HG03103 (cell line): Measurements from ENCODE around the gene TMEM184A.
"Not testable (repeated sequence)": the region's sequence is repeated elsewhere in the genome, so short reads cannot be mapped to it uniquely, and the experiment has no call there.

Experiments used
- ATAC-seq: cut with Tn5 transposase; IDR thresholded peaks from one replicate; pipeline ENCODE4 v1.9.1; 2021; ENCODE audit warnings: low read depth; ENCODE audit not compliant: unreplicated experiment

Gene TMEM184A

GRCh38 chr7:1530946-1531262 lies 25.1 kb downstream of the TMEM184A start:
- ATAC-seq, result no peak

GRCh38 chr7:1529383-1530116 lies 26.5 kb downstream of the TMEM184A start:
- ATAC-seq, result no peak

DNA sequence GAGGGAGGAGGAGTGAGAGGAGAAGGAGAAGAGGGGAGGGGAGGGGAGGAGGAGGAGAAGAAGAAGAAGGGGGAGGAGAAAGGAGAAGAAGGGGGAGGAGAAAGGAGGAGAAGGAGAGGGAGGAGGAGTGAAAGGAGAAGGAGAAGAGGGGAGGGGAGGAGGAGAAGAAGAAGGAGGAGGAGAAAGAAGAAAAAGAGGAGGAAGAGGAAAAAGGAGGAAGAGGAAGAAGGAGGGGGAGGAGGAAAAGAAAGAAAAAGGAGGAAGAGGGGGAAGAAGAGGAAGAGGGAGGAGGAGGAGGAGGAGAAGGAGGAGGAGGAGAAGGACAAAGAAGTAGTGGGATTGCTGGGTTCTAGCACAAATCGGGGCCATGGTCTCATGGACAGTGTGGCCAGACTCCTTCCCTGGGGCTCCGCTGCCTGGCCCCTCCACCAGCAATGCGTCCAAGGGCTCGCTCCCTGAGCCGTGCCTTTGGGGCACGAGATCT lies 29.7 kb downstream of the TMEM184A start:
- no peak for ATAC-seq

GRCh38 chr7:1525409-1525808 lies 30.6 kb downstream of the TMEM184A start:
- ATAC-seq, result no peak

DNA sequence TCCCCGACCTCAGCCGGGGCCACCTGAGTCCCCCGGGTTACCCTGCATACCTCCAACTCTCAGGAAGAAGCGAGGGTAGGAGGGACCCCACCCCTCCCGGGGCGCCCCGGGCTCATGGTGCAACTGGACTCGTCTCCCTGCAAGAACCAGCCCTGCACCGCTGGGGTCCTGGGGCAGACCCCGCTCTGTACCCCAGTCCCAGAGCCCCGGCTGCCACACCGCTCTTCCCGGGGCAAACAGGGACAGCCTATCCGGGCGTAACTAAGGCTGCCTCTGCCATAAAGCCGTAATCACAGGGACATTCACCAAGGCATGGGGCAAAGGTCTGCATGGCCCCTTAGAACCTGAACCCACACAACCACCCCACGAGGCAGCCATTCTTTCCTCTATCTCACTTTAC lies 32.2 kb downstream of the TMEM184A start:
- no peak for ATAC-seq

DNA sequence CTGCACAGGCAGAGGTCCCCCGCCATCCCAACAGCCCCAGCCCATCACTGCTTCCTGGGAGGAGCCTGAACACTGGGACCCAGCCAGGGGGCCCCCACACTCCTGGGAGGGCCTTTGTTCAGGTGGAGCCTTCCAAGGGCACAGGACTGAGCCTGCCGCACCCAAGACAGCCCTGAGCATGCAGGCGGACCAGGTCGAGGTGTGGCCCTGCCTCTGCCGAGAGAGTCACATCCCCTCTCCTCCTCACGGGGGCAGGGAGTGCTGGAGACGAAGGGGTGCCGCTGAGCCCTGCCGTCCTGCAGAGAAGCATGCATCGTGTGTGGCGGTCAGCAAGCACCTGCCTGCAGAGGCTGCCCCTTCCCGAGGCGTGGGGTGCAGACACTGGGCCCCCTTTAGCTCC lies 32.8 kb downstream of the TMEM184A start:
- ATAC-seq, result no peak

DNA sequence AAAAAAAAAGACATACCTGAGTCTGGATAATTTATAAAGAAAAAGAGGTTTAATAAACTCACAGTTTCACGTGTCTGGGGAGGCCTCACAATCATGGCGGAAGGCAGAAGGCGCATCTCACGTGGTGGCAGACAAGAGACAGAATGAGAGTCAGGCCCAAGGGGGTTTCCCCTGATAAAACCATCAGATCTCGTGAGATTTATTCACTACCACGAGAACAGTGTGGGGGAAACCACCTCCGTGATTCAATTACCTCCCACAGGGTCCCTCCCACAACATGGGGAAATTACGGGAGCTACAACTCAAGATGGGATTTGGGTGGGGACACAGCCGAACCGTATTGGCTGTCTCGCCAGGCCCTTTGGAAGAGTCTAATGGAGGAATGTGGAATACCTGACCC lies 34.5 kb downstream of the TMEM184A start:
- ATAC-seq, result no peak

GRCh38 chr7:1520539-1521234 lies 35.3 kb downstream of the TMEM184A start:
- ATAC-seq, result no peak

- ATAC-seq, result not testable (repeated sequence)
These were observed 36.6 kb downstream of the TMEM184A start for GRCh38 chr7:1519322-1519922.

- no peak for ATAC-seq
These were observed 39.3 kb downstream of the TMEM184A start for GRCh38 chr7:1516586-1517251.

- not testable (repeated sequence) for ATAC-seq
These were observed 40.5 kb downstream of the TMEM184A start for GRCh38 chr7:1515509-1515967.

- no peak for ATAC-seq
These were observed 41.0 kb downstream of the TMEM184A start for GRCh38 chr7:1514995-1515401.

GRCh38 chr7:1514407-1514806 lies 41.6 kb downstream of the TMEM184A start:
- ATAC-seq, result no peak

- ATAC-seq, result no peak
These were observed 42.3 kb downstream of the TMEM184A start for GRCh38 chr7:1513657-1514095.

- no peak for ATAC-seq
These were observed 43.0 kb downstream of the TMEM184A start for GRCh38 chr7:1512781-1513656.

- ATAC-seq, result no peak
These were observed 44.3 kb downstream of the TMEM184A start for GRCh38 chr7:1511444-1512422.

DNA sequence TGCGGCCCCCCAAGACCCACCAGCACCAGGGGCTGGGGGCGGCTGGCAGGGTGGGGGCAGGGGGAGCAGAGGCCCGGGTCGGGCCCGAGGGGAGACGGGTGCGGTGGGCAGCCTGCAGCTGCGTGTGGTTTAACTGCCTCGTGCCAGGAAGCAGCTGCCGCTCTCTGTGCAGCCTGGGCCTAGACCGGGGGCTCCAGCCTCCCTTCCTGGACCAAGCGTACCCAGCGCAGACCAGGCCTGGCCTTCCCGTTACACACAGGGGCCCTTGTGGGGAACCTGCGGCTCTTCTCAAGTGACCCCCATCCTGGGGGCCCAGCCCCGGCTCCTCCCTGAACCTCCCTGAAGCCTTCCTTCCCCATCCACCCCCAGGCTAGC lies 45.2 kb downstream of the TMEM184A start:
- ATAC-seq, result no peak

DNA sequence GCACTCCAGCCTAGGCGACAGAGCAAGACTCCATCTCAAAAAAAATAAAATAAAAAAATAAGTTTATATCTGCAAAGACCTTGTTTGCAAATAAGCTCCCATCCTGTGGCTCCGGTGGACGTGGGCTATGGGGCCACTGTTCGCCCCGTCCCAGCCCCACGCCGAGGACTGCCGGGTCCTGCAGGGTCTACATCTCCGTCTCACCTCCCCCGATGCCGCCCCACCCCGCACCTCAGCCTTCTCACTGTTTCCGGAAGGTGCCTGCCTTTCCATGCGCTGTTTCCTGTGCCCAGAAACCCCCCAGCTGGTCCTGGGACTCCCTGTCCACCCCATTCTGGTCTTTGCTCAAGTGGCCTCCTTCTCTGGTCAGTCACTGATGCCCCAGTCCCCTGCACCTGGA lies 46.8 kb downstream of the TMEM184A start:
- no peak for ATAC-seq

DNA sequence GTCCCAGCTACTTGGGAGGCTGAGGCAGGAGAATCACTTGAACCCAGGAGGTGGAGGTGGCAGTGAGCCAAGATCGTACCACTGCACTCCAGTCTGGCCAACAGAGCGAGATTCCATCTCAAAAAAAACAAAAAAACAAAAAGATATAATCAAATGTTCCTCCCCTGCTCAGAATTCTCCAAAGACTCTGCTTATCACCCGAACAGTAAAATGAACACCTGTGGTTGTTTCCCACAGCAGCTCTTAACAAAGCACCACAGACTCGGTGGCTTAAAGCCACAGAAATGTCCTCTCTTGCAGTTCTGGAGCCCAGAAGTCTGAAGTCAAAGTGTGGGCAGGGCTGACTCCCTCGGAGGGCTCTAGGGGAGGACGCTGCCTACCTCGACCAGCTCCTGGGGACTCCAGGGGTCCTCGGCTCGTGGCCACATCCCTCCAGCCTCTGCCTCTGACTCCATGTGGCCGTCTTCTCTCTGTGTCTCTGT lies 47.7 kb downstream of the TMEM184A start:
- no peak for ATAC-seq
